Right lobe of liver (tissue), 6 donors: ENCODE results near the gene IFI16. TPM values are rescaled to one million over a fixed set of nuclear protein-coding genes. Genes with fewer than 3 reads are reported as not detected.
A peak's percentile ranks its signal among the peaks of the same experiment; 100 is the strongest.

Experiments used
- ATAC-seq, 4 donors: fragments of 200-7000 bp; cut with Tn5 transposase; one replicate each; pipeline ENCODE4 v1.9.1; 2020; ENCODE audit warnings: mild to moderate bottlenecking in 4 of 4, moderate library complexity in 4 of 4
- DNase-seq, 3 donors: peaks; one replicate each; pipeline ENCODE4 v3.0.0-alpha.2; 2020
- H3K27ac ChIP-seq, 3 donors: fragments of 200-600 bp; one replicate each; pipeline ENCODE4 v1.8.0; 2022
- H3K27me3 ChIP-seq, 2 donors: fragments of 200-600 bp; one replicate each; pipeline ENCODE4 v1.8.0; 2022
- H3K36me3 ChIP-seq, 4 donors: fragments of 200-600 bp; sonication (generic) in 1 of 4; one replicate each; pipeline versions ENCODE4 v1.5.1 to v1.8.0; 2017 to 2022; ENCODE audit warnings: control low read depth in 1 of 4
- H3K4me1 ChIP-seq, 4 donors: fragments of 200-600 bp; sonication (generic) in 1 of 4; one replicate each; pipeline versions ENCODE4 v1.5.1 to v1.8.0; 2017 to 2022; ENCODE audit warnings: control low read depth in 1 of 4
- H3K4me3 ChIP-seq, 3 donors: fragments of 200-600 bp; one replicate each; pipeline ENCODE4 v1.8.0; 2022
- H3K9me3 ChIP-seq, 4 donors: fragments of 200-600 bp; sonication (generic) in 1 of 4; one replicate each; pipeline versions ENCODE4 v1.5.1 to v1.8.0; 2017 to 2022; ENCODE audit warnings: control low read depth in 1 of 4
- CTCF ChIP-seq, 4 donors: fragments of 200-600 bp in 3 of 4; fragments of 450-650 bp in 1 of 4; IDR thresholded peaks; one replicate each; pipeline versions ENCODE4 v1.5.1 to v1.8.0; 2016 to 2022; ENCODE audit warnings: antibody characterized with exemption in 4 of 4, mild to moderate bottlenecking in 2 of 4
- POLR2A ChIP-seq: fragments of 450-650 bp; IDR thresholded peaks from one replicate; pipeline ENCODE4 v1.6.1; 2017; ENCODE audit warnings: antibody characterized with exemption, mild to moderate bottlenecking
- WGBS: methylation state at CpG from one replicate; pipeline ENCODE4 v1.1.6; 2018; ENCODE audit warnings: low coverage, low lambda C conversion rate; ENCODE audit not compliant: insufficient coverage; ENCODE audit errors: missing lambda C conversion rate; 5-methylcytosine and 5-hydroxymethylcytosine counted together
- intact Hi-C, 2 donors: fragments of 100-400 bp; cut with DNase I; formaldehyde crosslinking; loops; one replicate each; pipeline versions ENCODE4 v1.11.2 to v1.14.1; 2022
- total RNA-seq, 6 experiments: library from RNA; depleted of rRNA in 2 of 6; stranded (reverse); fragments of >200 nt in 2 of 6; fragmentation: NEBNext Ultra II Directional in 3 of 6; extraction: Animal tissue kit (Norgen Biotek cat#: 25700) in 3 of 6; gene quantifications; one replicate each; pipeline versions ENCODE4 v1.1.0 to v1.2.4, GENCODE V29; 2016 to 2023
- donor health status: DM: no; HTN: yes; CAD: no.
- donor health status: DM: no; HTN: no; CAD: no.
- donor health status: DM: no; HTN: no; CAD: no.
- donor health status: DM: no; HTN: yes; CAD: no.
- donor health status: DM: no; HTN: yes; CAD: no.

Gene IFI16
- total RNA-seq, 6 experiments from 2014 or later: 3.3 to 20.3 (median 9.1) TPM

- H3K27me3 ChIP-seq: no peaks in the 10 kb centered on the region
- H3K4me1 ChIP-seq: peaks cover 0 to 14% (median 0%) of the 10 kb centered on the region in 4 donors
- no peak for DNase-seq
- no peaks in the 10 kb centered on the region for H3K36me3 ChIP-seq
- H3K27ac ChIP-seq: peak overlapping the region in 2 of 3 donors; percentile 55 to 65
- peak overlapping the region in 2 of 3 donors; percentile 14 to 39 for H3K4me3 ChIP-seq
- no peak for TF ChIP-seq POLR2A
- TF ChIP-seq CTCF (IDR thresholded peaks at IDR 0.05): no peak
- ATAC-seq: peak in 3 of 4 donors; percentile 2 to 14 (median 8)
- WGBS: 33% methylated on average over 6 of the region's 6 CpGs
- H3K9me3 ChIP-seq: no peaks in the 10 kb centered on the region
- intact Hi-C loops: loop anchor here in 1 of 2 donors (10.0 kb wide), 1 partner anchor 793 kb away; no protein-coding TSS in a partner anchor
Observed at GRCh38 chr1:158998037-158998780, 11.5 kb upstream of the IFI16 start.

GRCh38 chr1:158998781-158999161 lies 10.9 kb upstream of the IFI16 start:
- no peaks in the 10 kb centered on the region for H3K36me3 ChIP-seq
- no peaks in the 10 kb centered on the region for H3K9me3 ChIP-seq
- 20% methylated on average over 13 of the region's 13 CpGs for WGBS
- H3K4me3 ChIP-seq: peak overlapping the region; percentile 14 to 39 (median 28)
- intact Hi-C loops: loop anchor here in 1 of 2 donors (10.0 kb wide), 1 partner anchor 794 kb away; no protein-coding TSS in a partner anchor
- TF ChIP-seq POLR2A (no peak), CTCF (IDR thresholded peaks at IDR 0.05) (peak; percentile 87 to 92 (median 90))
- peak overlapping the region; percentile 34 to 65 (median 55) for H3K27ac ChIP-seq
- H3K27me3 ChIP-seq: no peaks in the 10 kb centered on the region
- H3K4me1 ChIP-seq: peaks cover 0 to 14% (median 0%) of the 10 kb centered on the region in 4 donors
- ATAC-seq (peak; percentile 62 to 80 (median 72)), DNase-seq (peak in 1 of 3 donors; percentile 42)

- TF ChIP-seq CTCF (IDR thresholded peaks at IDR 0.05) (no peak), POLR2A (peak; percentile 57)
- Histone ChIP-seq H3K9me3 (no peaks in the 10 kb centered on the region), H3K27me3 (no peaks in the 10 kb centered on the region), H3K27ac (peak overlapping the region; percentile 57 to 80 (median 65)), H3K4me3 (peak overlapping the region; percentile 14 to 39 (median 28)), H3K4me1 (peaks cover 0 to 14% (median 0%) of the 10 kb centered on the region in 4 donors), H3K36me3 (no peaks in the 10 kb centered on the region)
- DNase-seq (peak; percentile 55 to 61 (median 57)), ATAC-seq (peak; percentile 82 to 94 (median 86))
- 10% methylated on average over 11 of the region's 11 CpGs for WGBS
- intact Hi-C loops: loop anchor here in 1 of 2 donors (10.0 kb wide), 1 partner anchor 795 kb away; no protein-coding TSS in a partner anchor
Observed at GRCh38 chr1:158999316-159000069, 10.2 kb upstream of the IFI16 start.

- WGBS: 16% methylated on average over 6 of the region's 6 CpGs
- intact Hi-C loops: no loop called here
- H3K27ac ChIP-seq: peak overlapping the region; percentile 57 to 80 (median 65)
- peak overlapping the region; percentile 12 to 39 (median 18) for H3K4me3 ChIP-seq
- DNase-seq (no peak), ATAC-seq (peak; percentile 13 to 38 (median 29))
- H3K9me3 ChIP-seq: no peaks in the 10 kb centered on the region
- no peak for TF ChIP-seq CTCF (IDR thresholded peaks at IDR 0.05)
- TF ChIP-seq POLR2A: no peak
- H3K27me3 ChIP-seq: no peaks in the 10 kb centered on the region
- no peaks in the 10 kb centered on the region for H3K36me3 ChIP-seq
- peaks cover 0 to 14% (median 0%) of the 10 kb centered on the region in 4 donors for H3K4me1 ChIP-seq
Observed at GRCh38 chr1:159000070-159000409, 9.7 kb upstream of the IFI16 start.
